Stimulated activated CD8-positive, alpha-beta memory T cell treated with anti-CD3 and anti-CD28 coated beads, Interleukin-15, amount 100 ng/mL, for 4 hours (primary cell): ENCODE measurements around the gene IZUMO4.

ENCODE experiments used
- DNase-seq, 2 donors: peaks; one replicate each; pipeline ENCODE4 v3.0.0-alpha.2; 2020; ENCODE audit warnings: low read depth in 2 of 2

IZUMO4 gene, protein sequence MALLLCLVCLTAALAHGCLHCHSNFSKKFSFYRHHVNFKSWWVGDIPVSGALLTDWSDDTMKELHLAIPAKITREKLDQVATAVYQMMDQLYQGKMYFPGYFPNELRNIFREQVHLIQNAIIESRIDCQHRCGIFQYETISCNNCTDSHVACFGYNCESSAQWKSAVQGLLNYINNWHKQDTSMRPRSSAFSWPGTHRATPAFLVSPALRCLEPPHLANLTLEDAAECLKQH

DNA sequence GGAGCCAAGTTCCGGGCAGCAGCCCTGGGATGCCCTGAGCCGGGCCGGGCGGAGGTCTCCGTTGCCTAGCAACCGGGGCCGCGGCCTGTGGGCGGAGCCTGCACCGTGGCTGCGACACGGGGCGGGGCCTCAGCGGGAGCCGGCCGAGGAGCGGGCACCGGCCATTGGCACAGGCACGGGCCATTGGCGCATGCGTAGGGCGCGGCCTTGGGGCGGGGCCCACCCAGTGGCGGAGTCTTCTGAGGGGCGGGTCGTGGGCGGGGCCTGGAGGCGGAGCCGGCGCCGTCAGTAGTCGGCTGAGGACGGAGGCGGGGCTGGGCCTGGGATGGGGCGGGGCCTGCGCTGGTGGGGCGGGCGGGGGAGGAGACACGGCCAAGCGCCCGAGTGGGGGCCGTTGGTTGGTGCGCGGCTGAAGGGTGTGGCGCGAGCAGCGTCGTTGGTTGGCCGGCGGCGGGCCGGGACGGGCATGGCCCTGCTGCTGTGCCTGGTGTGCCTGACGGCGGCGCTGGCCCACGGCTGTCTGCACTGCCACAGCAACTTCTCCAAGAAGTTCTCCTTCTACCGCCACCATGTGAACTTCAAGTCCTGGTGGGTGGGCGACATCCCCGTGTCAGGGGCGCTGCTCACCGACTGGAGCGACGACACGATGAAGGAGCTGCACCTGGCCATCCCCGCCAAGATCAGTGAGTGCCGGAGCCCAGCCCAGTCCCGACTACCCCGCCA lies at the start of gene IZUMO4:
Gene IZUMO4, plus strand, starts transcription at position 436 of the 723 bp plus-strand sequence. Its CDS starts 31 bp downstream, at position 467.
- peak; percentile 99 to 100 for DNase-seq

DNA sequence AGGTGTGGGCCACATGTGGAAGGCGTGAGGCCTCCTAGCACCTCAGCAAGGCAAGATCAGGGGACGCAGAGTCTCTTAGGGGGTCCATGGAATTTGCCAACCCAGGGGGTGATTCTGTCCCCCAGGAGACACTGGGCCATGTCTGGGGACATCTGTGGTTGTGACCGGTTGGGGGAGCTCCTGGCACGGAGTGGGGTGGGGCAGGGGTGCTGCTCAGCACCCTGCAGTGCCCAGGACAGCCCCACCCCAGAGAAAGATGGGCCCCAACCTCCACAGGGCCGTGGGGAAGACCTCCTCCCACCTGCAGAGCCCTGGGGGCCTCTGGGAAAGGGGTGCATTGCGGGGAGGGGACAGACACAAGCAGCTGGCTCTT lies 49.7 kb upstream of the IZUMO4 start:
- DNase-seq, result no peak

DNA sequence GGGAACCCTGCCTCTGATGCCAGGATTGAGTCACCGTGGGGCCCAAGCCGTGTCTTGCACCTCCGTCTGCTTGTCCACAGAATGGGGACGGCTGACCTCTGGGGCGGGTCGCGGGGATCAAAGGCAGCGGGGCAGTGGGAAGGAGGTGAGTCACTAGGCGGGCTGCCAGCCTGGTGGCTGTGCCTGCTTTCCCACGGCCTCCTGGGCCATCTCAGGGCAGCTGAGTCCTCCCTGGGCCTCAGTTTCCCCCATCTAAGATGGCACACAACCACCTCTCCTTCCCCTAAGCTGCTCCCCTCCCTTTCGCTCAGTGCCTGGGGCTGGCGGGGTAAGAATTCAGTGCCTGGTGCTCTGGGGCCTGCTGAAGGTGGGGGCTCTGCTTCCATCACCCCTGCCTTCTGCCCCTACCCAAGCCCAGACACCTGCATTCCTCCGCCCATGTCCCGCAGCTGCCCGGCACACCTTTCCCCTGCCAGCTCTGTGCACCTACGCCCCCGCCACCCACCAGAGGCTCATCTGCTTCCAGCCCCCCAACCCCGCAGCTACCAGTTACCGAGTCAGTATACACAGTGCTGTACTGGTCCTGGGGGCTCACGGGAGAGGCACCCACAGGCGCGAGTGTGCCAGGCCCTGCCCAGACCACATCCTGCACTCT lies 49.1 kb upstream of the IZUMO4 start:
- DNase-seq, result no peak

DNA sequence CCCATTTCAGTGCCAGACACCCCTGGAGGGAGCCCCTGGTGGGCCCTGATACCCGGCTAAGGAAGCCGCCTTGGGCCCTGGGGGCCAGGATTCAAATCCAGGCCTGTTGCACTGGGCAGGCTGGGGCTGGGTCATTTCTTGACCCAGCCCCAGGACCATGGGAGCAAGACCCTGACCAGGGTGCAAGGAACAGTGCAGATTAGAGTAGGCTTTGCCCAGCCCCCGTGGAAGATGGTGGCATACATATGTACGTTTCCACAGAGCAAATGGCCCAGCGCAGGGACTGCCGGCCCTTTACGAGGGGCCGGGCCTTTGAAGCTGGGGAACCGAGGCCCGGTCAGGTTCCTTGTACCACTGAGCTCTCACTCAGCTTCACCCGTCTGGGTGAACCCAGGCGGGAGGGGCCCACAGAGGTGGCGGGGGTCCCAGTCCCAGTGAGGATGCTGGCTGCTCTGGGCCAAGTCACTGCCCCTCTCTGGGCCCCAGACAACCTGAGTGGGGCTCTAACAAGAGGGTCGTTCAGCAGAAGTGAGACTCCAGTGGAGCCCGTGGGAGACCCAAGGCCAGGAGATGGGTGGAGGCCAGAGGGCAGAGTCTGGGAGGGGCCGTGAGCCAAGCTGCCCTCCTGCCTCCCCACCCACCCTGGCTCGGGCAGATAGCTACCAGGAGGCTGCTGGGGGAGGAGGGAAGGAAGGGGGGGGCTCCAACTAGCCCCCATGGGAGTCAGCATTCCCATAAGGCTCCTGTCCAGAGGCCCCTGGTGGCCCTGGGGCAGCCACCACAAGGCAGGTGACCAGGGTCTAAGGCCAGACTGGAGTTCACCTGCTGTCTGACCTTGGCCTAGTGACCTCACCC lies 48.4 kb upstream of the IZUMO4 start:
- no peak for DNase-seq

DNA sequence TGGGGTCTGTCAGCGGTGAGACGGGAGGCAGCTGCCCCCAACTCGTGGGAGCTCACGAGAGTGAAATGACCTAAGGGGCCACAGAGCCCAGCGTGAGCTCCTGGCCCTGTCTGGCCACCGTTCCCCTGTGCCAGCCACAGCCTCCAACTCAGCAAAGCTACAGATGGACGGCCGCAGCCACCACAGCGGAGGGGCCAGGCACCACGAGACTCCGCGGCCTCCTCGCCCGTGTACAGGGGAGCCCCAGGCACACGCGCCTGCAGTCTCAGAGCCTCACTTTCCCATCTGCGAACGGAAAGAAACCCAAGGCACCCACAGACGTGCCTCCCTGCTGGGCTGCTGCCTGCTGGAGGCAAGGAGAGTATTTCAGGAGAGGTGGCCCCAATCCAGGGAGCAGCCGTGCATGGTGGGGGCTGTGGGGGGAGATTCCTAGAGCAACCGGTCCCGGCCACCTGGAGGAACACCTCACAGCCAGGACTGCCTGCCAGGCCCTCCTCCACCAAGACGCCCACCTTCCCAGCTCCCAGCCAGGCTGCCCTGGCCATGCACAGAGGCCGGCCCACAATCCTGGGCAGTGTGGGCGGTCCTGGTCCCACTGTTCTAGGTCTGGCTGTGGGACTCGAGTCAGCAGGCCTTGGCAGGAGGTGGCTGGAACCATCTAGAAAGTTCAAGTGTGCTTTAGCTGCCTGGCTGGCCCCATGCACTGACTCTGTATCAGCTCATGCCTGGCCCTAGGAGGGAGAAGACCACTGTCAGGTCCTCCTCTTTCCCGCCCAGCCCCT lies 47.6 kb upstream of the IZUMO4 start:
- no peak for DNase-seq

DNA sequence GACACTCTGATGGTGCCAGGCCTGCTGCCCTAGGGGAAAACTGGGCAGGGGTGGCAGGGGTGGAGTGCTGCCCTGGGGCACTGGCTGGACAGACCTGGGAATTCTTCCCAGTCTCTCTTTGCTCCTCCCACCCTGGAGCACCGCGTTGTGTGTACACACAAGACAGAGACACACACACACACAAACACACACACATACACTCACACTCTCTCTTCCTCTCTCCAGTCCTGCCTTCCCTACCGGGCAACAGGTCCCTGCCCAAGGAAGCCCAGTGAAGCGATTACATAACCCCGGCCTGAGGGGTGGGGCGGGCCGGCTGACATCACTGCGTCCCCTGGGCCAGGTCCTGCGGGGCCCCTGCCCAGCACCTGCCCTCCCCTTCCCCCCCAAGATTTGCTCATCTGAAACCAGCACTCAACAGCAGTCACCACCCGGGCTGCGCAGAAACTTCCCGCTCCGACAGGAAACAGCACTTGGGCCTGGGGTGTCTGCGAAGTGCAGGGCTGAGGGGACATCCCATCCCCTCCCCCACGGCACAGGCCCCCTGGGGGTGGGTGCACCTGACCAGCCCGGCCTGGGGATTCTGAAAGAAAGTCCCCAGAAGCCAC lies 46.9 kb upstream of the IZUMO4 start:
- no peak for DNase-seq

DNA sequence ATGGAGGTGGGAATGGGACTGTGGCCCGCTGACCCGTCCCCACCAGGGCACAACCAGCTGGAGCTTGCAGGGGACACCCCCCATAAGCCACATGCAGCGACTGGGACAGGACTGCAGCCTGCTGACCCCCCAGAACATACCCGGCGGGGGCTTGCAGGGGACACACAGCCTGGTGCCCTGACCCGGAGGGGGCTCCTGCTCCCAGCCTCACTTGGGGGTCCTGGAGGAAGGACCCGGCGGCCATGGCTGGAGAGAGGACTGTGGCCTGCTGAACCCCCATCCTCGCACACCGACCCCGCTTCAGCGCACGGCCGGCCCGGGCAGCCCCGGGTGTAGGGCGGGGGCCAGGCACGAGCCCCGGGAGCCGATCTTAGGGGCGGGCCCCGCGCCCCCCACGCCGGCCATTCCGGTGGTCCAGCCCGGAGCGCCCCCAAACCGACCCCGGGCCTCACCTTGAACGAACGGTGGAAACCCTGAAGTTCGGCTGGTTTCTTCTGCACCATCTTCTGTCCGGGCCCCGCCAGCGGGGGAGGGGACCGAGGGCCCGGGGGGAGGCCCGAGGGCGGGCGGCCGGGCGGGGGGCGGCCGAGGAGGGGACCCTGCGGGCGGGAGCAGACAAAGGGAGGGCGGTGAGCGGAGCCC lies 46.2 kb upstream of the IZUMO4 start:
- no peak for DNase-seq

DNA sequence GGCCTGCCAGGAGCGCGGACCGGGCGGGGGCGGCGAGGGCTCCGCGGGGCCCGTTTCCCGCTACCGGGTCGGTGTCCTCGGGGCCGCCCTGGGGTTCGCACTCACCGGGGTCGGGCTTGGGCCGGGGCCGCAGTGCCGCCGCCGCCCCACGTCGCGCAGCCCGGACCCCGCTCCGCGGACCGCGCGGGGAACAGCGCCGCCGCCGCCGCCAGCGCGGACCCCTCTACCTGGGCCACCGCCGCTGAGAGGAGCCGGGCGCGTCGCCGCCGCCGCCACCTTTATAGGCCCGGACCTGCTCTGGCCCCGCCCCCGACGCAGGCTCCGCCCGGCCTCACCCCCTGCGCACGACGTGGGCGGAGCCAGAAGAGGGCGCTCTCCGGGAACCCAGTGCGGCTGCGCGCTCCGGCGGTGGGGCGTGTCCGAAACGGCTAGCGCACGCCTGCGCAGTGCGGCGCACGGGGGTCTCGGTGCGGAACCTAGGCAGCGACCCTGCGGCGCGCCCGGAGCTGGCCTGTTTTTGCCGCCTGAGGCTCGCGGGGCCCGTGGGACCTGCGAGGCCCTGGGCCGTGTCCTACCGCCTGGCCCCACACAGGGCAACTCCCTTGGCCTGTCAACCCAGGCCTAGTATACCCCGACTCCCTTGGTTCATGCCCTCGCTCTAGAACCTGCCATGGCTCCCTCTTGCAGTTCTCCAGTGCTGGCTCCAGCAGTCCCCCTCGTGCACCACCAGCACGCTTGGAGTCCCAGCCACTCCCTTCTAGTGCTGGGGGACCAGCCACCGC lies 45.5 kb upstream of the IZUMO4 start, which contains the start of gene MKNK2:
Gene MKNK2, minus strand, starts transcription at position 254 of the 782 bp plus-strand sequence. CDS start 393 bp downstream, outside the sequence.
- peak; percentile 86 to 87 for DNase-seq

DNA sequence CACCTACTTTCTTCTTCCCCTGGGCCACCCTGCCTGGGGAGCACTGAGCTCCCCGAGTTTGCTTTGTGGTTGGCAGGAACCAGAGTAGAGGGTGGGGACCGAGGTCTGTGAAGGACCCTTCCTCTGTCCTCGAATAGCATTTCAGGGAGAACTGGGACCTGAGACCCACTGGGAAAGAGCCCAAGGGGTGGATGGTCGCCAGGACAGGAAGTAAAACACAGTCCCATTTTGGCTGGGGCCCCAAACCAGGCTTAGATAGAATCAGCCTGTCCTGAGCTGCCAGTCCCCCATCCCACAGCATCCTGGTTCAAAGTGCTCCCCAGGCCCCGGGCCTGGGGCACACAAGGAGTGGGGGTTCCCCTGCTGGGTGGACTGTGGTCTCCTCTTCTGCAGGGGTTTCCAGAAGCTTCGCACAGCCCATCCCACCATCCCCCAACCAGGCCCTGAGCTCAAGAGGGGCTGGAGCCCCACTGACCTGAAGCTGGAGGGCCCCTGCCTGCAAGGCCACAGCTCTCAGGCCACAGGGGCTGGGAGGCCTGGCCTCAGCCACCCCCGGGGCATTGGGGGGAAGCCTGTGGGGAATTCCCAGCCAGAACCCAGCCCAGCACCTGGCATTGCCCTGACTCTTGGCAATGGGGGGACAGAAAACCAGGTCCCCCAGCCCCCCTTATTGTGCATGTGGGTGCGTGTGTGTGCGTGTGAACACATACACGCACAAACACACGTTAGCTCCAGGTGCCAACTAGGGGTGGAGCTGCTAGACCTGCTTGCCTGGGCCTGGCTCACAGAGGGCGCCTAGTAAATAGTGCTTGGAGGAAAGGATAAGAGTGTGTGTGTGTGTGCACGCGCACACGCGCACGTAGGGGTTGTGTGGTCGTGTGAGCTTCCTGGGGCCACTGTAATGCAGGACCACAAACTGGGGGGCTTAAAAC lies 44.7 kb upstream of the IZUMO4 start:
- no peak for DNase-seq

DNA sequence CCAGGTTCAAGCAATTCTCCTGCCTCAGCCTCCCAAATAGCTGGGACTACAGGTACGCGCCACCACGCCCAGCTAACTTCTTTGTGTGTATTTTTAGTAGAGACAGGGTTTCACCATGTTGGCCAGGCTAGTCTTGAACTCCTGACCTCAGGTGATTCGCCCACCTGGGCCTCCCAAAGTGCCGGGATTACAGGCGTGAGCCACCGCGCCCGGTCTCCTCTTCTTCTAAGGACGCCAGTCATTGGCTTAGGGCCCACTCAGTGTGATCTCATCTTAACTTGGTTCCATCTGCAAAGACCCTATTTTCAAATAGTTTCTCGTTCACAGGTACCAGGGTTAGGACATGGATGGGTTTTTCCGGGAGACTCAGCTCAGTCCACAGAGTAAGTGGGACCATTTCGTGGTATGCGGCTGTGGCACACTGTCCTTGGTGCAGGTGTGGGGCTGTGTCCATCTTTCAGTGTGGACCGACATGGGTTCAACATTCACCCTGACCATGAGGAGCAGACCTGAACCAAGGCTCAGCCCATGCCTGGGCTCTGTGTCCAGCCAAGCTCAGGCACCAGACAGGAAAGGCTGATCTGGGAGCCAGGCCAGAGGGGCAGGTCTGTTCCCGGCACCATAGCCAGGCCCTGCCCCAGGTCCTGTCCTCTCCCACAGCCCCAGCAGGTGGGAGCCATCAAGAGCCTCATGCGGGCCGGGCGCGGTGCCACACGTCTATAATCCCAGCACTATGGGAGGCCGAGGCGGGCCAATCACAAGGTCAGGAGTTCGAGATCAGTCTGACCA lies 42.9 kb upstream of the IZUMO4 start:
- no peak for DNase-seq

DNA sequence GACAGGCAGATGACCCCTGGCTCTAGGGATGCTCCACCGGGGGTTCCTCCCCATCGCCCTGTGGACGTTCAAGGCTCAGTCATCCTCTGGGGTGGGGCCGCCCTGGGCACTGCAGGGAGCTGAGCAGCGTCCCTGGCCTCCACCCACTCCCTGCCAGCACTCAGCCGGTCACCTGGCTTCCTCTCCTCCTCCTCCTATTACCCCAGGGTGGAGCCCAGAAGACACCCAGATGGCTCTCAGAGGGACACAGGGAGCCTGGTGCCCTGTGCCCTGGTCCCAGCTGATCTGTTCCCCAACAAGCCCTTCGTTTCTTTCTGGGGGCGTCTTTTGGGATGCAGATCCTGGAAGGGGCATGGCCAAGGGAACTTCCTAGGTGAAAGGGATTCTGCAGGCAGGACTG lies 42.0 kb upstream of the IZUMO4 start:
- no peak for DNase-seq

DNA sequence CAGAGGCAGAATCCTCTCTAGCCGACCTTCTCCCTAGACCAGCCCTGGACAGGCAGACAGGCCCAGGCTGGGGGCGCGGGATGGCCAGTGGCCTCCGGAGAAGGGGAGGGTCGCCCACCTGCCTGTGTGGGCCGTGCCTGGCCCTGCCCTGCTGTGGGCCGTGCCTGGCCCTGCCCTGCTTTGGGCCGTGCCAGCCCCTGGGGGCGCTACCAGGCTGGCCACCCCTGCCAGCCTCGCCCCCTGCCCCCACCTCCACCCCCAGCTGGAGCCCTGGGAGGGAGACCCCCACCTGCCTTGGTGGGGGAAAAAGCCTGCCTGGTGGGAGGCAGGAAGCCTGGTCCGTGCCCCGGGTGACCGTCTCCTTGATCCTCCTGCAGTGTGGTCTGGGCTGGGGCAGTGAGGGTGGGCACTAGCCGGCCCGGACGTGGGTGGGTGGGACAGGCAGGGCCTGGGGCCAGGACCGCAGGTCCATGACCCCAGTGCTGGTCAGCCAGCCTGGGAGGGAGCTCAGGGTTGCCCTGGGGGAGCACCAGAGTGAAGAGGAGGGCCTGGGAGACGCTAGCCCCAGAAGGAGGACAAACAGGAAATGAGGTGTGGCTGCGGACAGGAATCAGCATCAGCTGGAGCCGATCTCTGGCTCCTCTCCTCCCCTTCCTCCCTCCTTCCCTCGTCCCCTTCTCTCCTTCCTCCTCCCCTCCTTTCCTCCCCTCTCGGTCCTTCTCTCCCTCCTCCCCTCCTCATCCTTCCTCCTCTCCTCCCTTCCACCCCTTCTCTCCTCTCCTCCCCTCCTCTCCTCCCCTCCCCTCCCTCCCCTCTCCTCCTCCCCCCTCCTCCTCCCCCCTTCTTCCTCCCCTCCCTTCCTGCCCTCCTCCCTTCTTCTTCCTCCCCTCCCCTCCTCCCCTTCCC lies 40.5 kb upstream of the IZUMO4 start:
- DNase-seq, result no peak

DNA sequence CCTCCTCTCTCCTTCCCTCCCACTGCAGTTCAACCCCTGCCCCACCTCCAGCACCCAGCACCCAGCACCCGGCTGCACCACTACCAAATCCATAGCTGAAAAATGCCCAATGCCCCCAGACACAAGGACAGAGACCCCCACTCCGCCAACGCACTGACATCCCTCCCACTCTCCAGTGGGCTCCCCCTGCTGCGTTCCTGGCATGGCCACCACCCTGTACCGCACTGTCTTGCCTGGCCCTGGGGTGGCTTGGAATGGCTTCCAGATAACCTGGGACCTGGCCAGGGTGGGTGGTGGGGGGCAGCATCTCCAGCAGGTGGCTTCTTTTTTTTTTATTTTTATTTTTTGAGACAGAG lies 39.9 kb upstream of the IZUMO4 start:
- no peak for DNase-seq

DNA sequence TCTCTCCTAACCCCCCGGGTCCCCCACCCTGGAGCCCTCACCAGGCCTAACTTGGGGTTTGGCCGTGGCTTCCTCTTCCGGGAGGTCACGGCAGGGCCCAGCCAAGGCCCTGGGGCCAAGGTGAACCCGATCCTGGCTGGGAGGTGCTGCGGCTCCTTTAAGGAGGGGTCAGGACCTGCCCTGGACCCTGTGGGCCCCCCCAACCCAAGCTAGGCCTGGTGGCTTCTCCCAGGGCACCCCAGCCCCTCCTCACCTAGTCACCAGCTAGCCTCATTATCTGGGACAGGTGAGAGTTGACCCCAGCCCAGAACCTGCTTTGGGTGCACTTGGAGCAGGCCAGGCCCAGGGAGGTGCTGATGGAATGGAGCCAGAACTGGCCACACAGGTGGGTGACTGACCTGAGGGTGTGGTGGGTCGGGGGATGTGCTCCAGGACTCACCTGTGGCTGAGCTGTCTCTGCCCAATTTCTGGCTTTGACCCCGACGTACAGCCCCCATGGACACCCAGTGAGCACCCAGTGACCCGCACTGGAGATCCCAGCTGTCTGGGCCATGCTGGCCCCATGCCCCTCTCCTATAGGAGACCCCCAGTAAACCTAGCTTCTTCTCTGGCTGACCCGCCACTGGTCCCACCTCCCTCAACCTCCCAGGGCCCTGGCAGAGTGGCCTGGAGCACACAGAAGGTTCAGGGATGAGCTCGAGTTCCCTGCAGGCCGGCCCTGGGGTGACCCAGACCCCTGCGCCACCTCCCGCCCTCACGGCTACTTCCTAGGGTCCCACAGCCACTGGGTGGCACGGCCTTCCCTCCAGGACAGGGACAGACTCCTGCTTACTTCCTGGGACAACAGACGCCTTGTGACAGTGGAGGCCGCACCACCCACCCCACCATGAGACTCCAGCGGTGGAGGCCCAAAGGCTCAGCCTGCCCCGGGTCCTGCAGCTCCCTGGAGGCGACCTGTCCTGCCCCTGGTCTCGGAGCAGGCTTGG lies 38.9 kb upstream of the IZUMO4 start:
- DNase-seq, result no peak
